K562 (cell line): ENCODE measurements around the gene TMEM187. TPM values are rescaled to one million over a fixed set of nuclear protein-coding genes. Genes with fewer than 3 reads are reported as not detected.
A peak's percentile ranks its signal among the peaks of the same experiment; 100 is the strongest.

Experiments used
- ATAC-seq: fragments of 200-7000 bp; cut with Tn5 transposase; 3 replicates; pipeline ENCODE4 v1.9.1; 2020; ENCODE audit warnings: moderate library complexity
- BruUV-seq: library from RNA; stranded (reverse); fragments of 400-500 nt; replicated peaks from 2 replicates; lab custom pipeline; 2021; lab: Mats Ljungman, UMichigan
- CTCF ChIA-PET: fragments of 300-600 bp; formaldehyde crosslinking; extraction: SDS; loops from one replicate; lab custom pipeline; 2021; ENCODE audit warnings: low intra/inter-chr PET ratio; lab: Yijun Ruan, JAX
- POLR2A ChIA-PET: fragments of 300-600, 350-650 bp; sonication (Branson Sonifier 250); formaldehyde crosslinking; extraction: SDS; loops from one replicate; lab custom pipeline; 2021; ENCODE audit warnings: antibody characterized with exemption, inconsistent platforms; lab: Yijun Ruan, JAX
- DNase-seq, 4 experiments: peaks; one replicate each; pipeline versions ENCODE4 v3.0.0 to v3.0.0-alpha.2; 2011 to 2018; ENCODE audit warnings: low spot score in 3 of 4, mixed read lengths in 3 of 4; ENCODE audit errors: extremely low read depth in 1 of 4
- FAIRE-seq: peaks from 2 replicates; lab custom pipeline; 2011; peaks lifted over from hg19 to GRCh38; lab: Jason Lieb, UNC
- H2AFZ ChIP-seq: 2 replicates; pipeline ENCODE4 v1.6.0; 2011; ENCODE audit warnings: low read depth, low read length, control low read depth, inconsistent platforms
- H3K27ac ChIP-seq: fragments of 200-600 bp; 3 replicates; pipeline ENCODE4 v1.8.0; 2011; ENCODE audit warnings: low read depth, mild to moderate bottlenecking, control low read depth, inconsistent platforms, low read length, moderate library complexity, mixed read lengths; ENCODE audit errors: extremely low read depth
- H3K27me3 ChIP-seq, 2 experiments: fragments of 300-600 bp in 1 of 2; 2 replicates in 1 of 2; 3 replicates in 1 of 2; pipeline versions ENCODE4 v1.6.0 to v1.8.0; 2011; ENCODE audit warnings: inconsistent platforms in 2 of 2, low read length in 2 of 2, mild to moderate bottlenecking in 1 of 2, mixed read lengths in 1 of 2, moderate library complexity in 1 of 2; ENCODE audit not compliant: control insufficient read depth in 2 of 2, insufficient read depth in 2 of 2
- H3K36me3 ChIP-seq: fragments of 300-600 bp; 3 replicates; pipeline ENCODE4 v1.8.0; 2011; ENCODE audit warnings: mild to moderate bottlenecking, low read length, inconsistent platforms; ENCODE audit not compliant: control insufficient read depth, insufficient read depth
- H3K4me1 ChIP-seq, 2 experiments: fragments of 200-600 bp in 1 of 2; replicated peaks in 1 of 2; 2 replicates in 1 of 2; 3 replicates in 1 of 2; pipeline versions ENCODE4 v1.5.1 to v1.8.0; 2011; ENCODE audit warnings: inconsistent platforms in 2 of 2, low read length in 2 of 2, mild to moderate bottlenecking in 1 of 2, mixed read lengths in 1 of 2, moderate library complexity in 1 of 2; ENCODE audit not compliant: control insufficient read depth in 2 of 2, insufficient read depth in 2 of 2
- H3K4me2 ChIP-seq: 2 replicates; pipeline ENCODE4 v1.6.1; 2011; ENCODE audit warnings: low read length, control low read depth, inconsistent platforms, mixed read lengths; ENCODE audit not compliant: insufficient read depth
- H3K4me3 ChIP-seq: fragments of 200-600 bp; sonication (generic), shearing (Covaris generic); 2 replicates; pipeline ENCODE4 v1.5.1; 2016; ENCODE audit warnings: control low read depth, inconsistent platforms
- H3K79me2 ChIP-seq: fragments of 200-600 bp; 3 replicates; pipeline ENCODE4 v1.8.0; 2011; ENCODE audit warnings: low read length, inconsistent platforms; ENCODE audit not compliant: control insufficient read depth, insufficient read depth
- H3K9ac ChIP-seq, 2 experiments: 2 replicates each; pipeline versions ENCODE4 v1.6.0 to v1.6.1; 2011; ENCODE audit warnings: low read depth in 2 of 2, low read length in 2 of 2, control low read depth in 1 of 2, inconsistent platforms in 1 of 2, mild to moderate bottlenecking in 1 of 2, mixed read lengths in 1 of 2; ENCODE audit not compliant: insufficient read depth in 1 of 2
- H3K9me1 ChIP-seq: one replicate; pipeline ENCODE4 v1.6.0; 2011; ENCODE audit warnings: inconsistent platforms, mild to moderate bottlenecking, low read length, moderate library complexity; ENCODE audit not compliant: control insufficient read depth, insufficient read depth
- H3K9me3 ChIP-seq: replicated peaks from 2 replicates; pipeline ENCODE4 v1.5.1; 2011; ENCODE audit warnings: low read depth, low read length, inconsistent platforms; ENCODE audit not compliant: control insufficient read depth, insufficient read depth
- H4K20me1 ChIP-seq: replicated peaks from 2 replicates; pipeline ENCODE4 v1.6.1; 2011; ENCODE audit warnings: low read length, inconsistent platforms, mixed read lengths; ENCODE audit not compliant: control insufficient read depth, insufficient read depth
- ATF1 ChIP-seq, 2 experiments: fragments of 450-650 bp in 1 of 2; IDR thresholded peaks; 2 replicates each; pipeline ENCODE4 v1.6.1; 2016; ENCODE audit warnings: missing compliant biosample characterization in 1 of 2, missing genetic modification characterization in 1 of 2
- CEBPZ ChIP-seq: fragments of 150-350 bp; IDR thresholded peaks from 2 replicates; pipeline ENCODE4 v1.6.1; 2014; ENCODE audit warnings: low read depth, mild to moderate bottlenecking, low read length, borderline replicate concordance
- CHCHD3 ChIP-seq: fragments of 250-450 bp; sonication (Bioruptor Pico); IDR thresholded peaks from 2 replicates; pipeline ENCODE4 v2.1.2; 2022; ENCODE audit warnings: mild to moderate bottlenecking
- FOXP4 ChIP-seq: sonication (generic); formaldehyde crosslinking; IDR thresholded peaks from 2 replicates; pipeline ENCODE4 v1.8.0; 2022; ENCODE audit warnings: mild to moderate bottlenecking, missing genetic modification reagents, borderline replicate concordance
- HCFC1 ChIP-seq: IDR thresholded peaks from 2 replicates; pipeline ENCODE4 v1.6.1; 2012; ENCODE audit warnings: low read depth, low read length, improper control_type of control experiment
- HDAC2 ChIP-seq: fragments of 450-650 bp; IDR thresholded peaks from 2 replicates; pipeline ENCODE4 v1.6.1; 2016; ENCODE audit warnings: mild to moderate bottlenecking
- MLLT1 ChIP-seq, 2 experiments: fragments of 450-650 bp; IDR thresholded peaks; 2 replicates each; pipeline ENCODE4 v1.6.1; 2016
- RAD21 ChIP-seq, 2 experiments: fragments of 250-450 bp in 1 of 2; fragments of 450-650 bp in 1 of 2; sonication (Bioruptor Pico) in 1 of 2; formaldehyde crosslinking in 1 of 2; IDR thresholded peaks in 1 of 2; conservative IDR thresholded peaks in 1 of 2; 2 replicates each; pipeline versions ENCODE4 v1.4.0 to v1.8.0; 2020 to 2022; ENCODE audit warnings: mild to moderate bottlenecking in 2 of 2, moderate library complexity in 1 of 2
- SAFB ChIP-seq: fragments of 200-400 bp; formaldehyde crosslinking; IDR thresholded peaks from 2 replicates; pipeline ENCODE4 v1.6.1; 2017; ENCODE audit warnings: low read depth, low read length, borderline replicate concordance
- SMAD2 ChIP-seq: fragments of 150-350 bp; IDR thresholded peaks from 2 replicates; pipeline ENCODE4 v1.6.1; 2014; ENCODE audit warnings: low read depth, mild to moderate bottlenecking, low read length
- SMARCC2 ChIP-seq: fragments of 450-650 bp; IDR thresholded peaks from 2 replicates; pipeline ENCODE4 v1.6.1; 2017; ENCODE audit warnings: antibody characterized with exemption, moderate library complexity, mild to moderate bottlenecking, low read depth
- SPI1 ChIP-seq: IDR thresholded peaks from 2 replicates; pipeline ENCODE4 v1.6.1; 2011; ENCODE audit warnings: low read depth, low read length, control low read depth, borderline replicate concordance
- ZNF140 ChIP-seq: fragments of 250-450 bp; sonication (Bioruptor Pico); IDR thresholded peaks from 2 replicates; pipeline ENCODE4 v1.8.0; 2021; ENCODE audit warnings: moderate library complexity, mild to moderate bottlenecking, inconsistent platforms
- ZNF174 ChIP-seq: fragments of 250-450 bp; sonication (Bioruptor Pico); IDR thresholded peaks from 2 replicates; pipeline ENCODE4 v1.4.0; 2020; ENCODE audit warnings: mild to moderate bottlenecking
- ZNF224 ChIP-seq: sonication (generic); formaldehyde crosslinking; IDR thresholded peaks from 2 replicates; pipeline ENCODE4 v1.8.0; 2022; ENCODE audit warnings: mild to moderate bottlenecking, missing genetic modification reagents
- WGBS: fragments of 100-300 bp; shearing (Covaris generic); methylation state at CpG from one replicate; pipeline ENCODE4 v1.1.6; 2016; ENCODE audit warnings: low coverage, mixed read lengths; ENCODE audit not compliant: insufficient coverage; ENCODE audit errors: missing lambda C conversion rate; 5-methylcytosine and 5-hydroxymethylcytosine counted together
- in situ Hi-C: fragments of 300-500 bp; cut with MboI; formaldehyde crosslinking; loops from 4 replicates; pipeline ENCODE4 v1.15.0; 2018; ENCODE audit warnings: inconsistent platforms, mixed read lengths
- intact Hi-C: fragments of 100-400 bp; cut with micrococcal nuclease; formaldehyde crosslinking; loops from 2 replicates; pipeline ENCODE4 v1.14.2; 2022
- polyA plus RNA-seq, 8 experiments: library from polyadenylated mRNA; depleted of rRNA in 4 of 8; stranded (reverse) in 5 of 8; unstranded in 3 of 8; fragments of >200 nt; fragmentation: Nextera tagmentation in 2 of 8; fragmentation: Illumina TruSeq in 1 of 8; extraction: Ambion mirVana in 2 of 8; extraction: Trizol in 1 of 8; gene quantifications; 2 replicates each; pipeline versions ENCODE4 v1.2.1 to v1.2.3, GENCODE V29; 2011 to 2014; ENCODE audit warnings: inconsistent platforms in 1 of 8, missing spikeins in 1 of 8
- total RNA-seq, 7 experiments: library from RNA; depleted of rRNA in 6 of 7; stranded (reverse); fragments of >200 nt in 6 of 7; fragmentation: Illumina TruSeq in 2 of 7; extraction: Trizol in 2 of 7; gene quantifications; 2 replicates each; pipeline versions ENCODE4 v1.2.1 to v1.2.3, GENCODE V29; 2011 to 2021; ENCODE audit warnings: low replicate concordance in 1 of 7

Gene TMEM187
- total and polyA plus RNA-seq, 9 of the 15 experiments (the other 6 are each of a cell fraction or from before 2014, with no cell fraction given), result 0.13 to 6.4 (median 1.6) TPM

- TF ChIP-seq RAD21 (CRISPR knock-in tag; conservative IDR thresholded peaks at IDR 0.05 in 1 of 2, IDR thresholded peaks at IDR 0.05 in 1 of 2) (peak in 1 of 2 experiments; percentile 29; a peak in 1 of 4 replicates), SMAD2 (no peak), ZNF174 (CRISPR knock-in tag) (no peak)
Measured at GRCh38 chrX:154029439-154029838, 56.9 kb downstream of the TMEM187 start (continued).

GRCh38 chrX:154030266-154030665 lies 57.7 kb downstream of the TMEM187 start:
- ATAC-seq, result no peak
- no TSS peak for BruUV-seq
- H3K36me3 ChIP-seq, result peaks cover 87% of the 10 kb centered on the region; the same call in 2 of the 3 replicates
- in situ Hi-C loops (no loop called here), intact Hi-C loops (no loop called here)
- H2AFZ ChIP-seq, result no peak overlapping the region
- H4K20me1 ChIP-seq, result no peaks in the 10 kb centered on the region
- H3K79me2 ChIP-seq, result peaks cover 17% of the 10 kb centered on the region; the same call in 2 of the 3 replicates
- no peaks in the 10 kb centered on the region for H3K9me1 ChIP-seq
- no peak overlapping the region for H3K4me2 ChIP-seq
- POLR2A ChIA-PET, result interaction anchor here (0.8 to 1.3 kb wide), 2 partner anchors 10 to 16 kb away, joined by 3 to 4 read pairs; no protein-coding TSS in a partner anchor
- no peak overlapping the region for H3K9ac ChIP-seq
- no peak overlapping the region for H3K4me3 ChIP-seq
- FAIRE-seq, result no peak
- CTCF ChIA-PET, result no interaction called here
- H3K27ac ChIP-seq, result no peak overlapping the region
- H3K4me1 ChIP-seq, result peaks cover 0 to 1% of the 10 kb centered on the region in 2 experiments; a peak in 2 of 5 replicates
- H3K27me3 ChIP-seq, result no peaks in the 10 kb centered on the region
- no peaks in the 10 kb centered on the region for H3K9me3 ChIP-seq
- DNase-seq, result no peak
- WGBS, result 94% methylated on average over 12 of the region's 20 CpGs
- TF ChIP-seq SMARCC2 (no peak), CEBPZ (no peak), SPI1 (no peak), ZNF224 (no peak), ATF1 (CRISPR knock-in tag; IDR thresholded peaks at IDR 0.05) (no peak), ATF1 (tag; IDR thresholded peaks at IDR 0.05) (no peak), FOXP4 (CRISPR knock-in tag) (no peak), ZNF140 (CRISPR knock-in tag) (no peak), MLLT1 (IDR thresholded peaks at IDR 0.05) (no peak), CHCHD3 (CRISPR knock-in tag) (no peak), HDAC2 (no peak), SAFB (no peak), HCFC1 (no peak)
